NCI-H187 treated with DMSO at 0.1 percent for 48 hours (cell line): ENCODE results near the gene PTPRE.
"Not testable (repeated sequence)": the region's sequence is repeated elsewhere in the genome, so short reads cannot be mapped to it uniquely, and the experiment has no call there.

ENCODE experiments used
- DNase-seq: peaks from one replicate; lab custom pipeline; 2025; lab: John Stamatoyannopoulos, UW

PTPRE gene

DNA sequence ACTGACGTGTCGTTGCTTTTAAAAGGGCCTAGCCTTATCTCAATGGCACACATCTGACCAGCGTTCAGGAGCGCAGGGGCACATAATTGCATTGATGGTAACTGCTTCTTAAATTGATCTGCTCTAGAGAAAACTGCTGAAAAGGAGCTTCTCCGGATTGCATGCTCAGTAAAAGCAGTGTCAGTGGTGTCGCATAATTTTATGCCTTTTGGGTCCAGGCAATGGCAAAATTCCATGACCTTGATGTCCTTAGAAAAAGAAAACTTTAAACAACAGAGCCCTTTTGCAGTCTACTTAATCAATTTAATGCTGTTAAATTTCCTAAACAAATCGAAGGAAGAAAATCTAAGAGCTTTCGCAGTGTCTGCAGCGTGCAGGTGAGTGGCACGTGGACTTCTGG is 75.7 kb downstream of the PTPRE start:
- DNase-seq = no peak

- DNase-seq = no peak
These were observed 76.6 kb downstream of the PTPRE start for GRCh38 chr10:127983344-127984100.

DNA sequence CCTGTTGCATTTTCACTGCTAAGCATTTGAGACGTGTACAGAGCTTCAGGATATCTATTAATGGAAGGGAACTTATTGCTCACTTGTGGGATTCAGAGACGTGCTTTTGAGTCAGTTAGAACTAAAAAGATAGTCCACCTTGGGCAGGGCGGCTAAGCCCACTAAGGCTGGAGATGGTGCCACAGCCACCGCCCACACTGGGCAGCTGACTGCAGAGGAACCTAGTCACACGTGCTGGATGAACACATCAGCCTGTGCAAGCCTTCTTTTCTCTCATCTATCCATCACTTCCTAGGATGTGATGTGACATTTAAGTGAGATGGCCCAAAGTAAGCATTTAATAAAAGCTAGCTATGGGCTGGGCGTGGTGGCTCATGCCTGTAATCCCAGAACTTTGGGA is 78.0 kb downstream of the PTPRE start:
- DNase-seq = no peak

GRCh38 chr10:127986531-127987466 is 79.9 kb downstream of the PTPRE start:
- DNase-seq = no peak

- no peak for DNase-seq
These were observed 80.8 kb downstream of the PTPRE start for GRCh38 chr10:127987467-127988380.

DNA sequence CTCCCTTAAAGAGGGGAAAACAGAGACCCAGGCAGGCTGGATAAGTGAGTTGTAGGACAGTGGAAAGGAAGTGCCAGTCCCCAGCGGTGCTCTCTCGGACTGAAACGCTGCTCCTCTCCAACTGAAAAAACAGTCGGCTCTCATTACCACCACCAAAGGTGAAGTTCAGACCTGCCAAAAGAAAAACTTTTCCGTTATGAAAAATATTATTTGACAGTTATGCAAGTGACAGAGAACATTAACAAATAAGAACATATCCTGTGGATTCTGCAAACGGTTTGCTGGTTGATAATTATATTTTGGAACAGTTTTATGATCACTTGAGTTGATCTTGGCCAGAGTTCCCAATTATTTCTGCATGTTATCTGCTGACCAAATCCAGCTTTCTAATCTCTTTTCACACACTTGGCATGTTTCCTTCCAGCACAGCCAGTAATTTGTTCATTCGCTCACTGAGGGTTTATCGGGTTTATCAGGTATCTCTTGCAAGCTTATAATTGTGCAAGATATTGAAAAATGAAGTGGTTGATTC is 82.6 kb downstream of the PTPRE start:
- no peak for DNase-seq

GRCh38 chr10:127990132-127990788 is 83.4 kb downstream of the PTPRE start:
- DNase-seq = not testable (repeated sequence)

DNA sequence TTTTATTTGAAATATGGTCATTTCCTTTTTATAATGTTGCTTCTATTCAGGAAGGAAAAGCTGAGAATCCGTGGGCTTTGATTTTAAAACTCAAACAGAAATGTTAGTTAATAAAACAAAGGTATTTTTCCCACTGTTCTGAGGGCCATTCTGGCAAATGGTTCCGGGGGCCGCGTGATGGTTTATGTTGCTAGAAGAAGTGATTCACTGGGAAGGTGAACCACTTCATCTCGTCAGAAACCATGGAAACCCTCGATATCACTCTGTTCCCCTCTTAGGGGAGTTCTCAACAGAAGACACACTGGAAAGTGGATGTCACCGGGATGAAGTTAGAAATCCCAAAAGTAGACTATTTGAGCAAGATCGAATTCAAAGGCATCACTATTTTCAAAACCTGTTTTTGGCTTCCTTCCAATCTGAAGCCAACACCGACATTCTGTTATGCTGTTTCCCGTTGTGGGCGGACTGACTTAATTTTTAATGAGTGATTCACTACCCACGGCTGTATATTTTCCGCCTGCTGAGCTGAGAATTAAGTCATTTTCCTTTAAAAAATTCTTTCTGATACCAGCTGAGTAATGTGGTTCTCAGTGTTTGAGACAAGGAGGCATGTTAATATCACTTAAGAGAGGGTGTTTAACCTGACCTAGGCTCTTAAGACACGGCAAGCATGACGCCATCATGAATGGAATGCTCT is 84.1 kb downstream of the PTPRE start:
- DNase-seq = no peak

GRCh38 chr10:127991543-127992255 is 84.8 kb downstream of the PTPRE start:
- no peak for DNase-seq

GRCh38 chr10:127992376-127992775 is 85.5 kb downstream of the PTPRE start:
- no peak for DNase-seq

DNA sequence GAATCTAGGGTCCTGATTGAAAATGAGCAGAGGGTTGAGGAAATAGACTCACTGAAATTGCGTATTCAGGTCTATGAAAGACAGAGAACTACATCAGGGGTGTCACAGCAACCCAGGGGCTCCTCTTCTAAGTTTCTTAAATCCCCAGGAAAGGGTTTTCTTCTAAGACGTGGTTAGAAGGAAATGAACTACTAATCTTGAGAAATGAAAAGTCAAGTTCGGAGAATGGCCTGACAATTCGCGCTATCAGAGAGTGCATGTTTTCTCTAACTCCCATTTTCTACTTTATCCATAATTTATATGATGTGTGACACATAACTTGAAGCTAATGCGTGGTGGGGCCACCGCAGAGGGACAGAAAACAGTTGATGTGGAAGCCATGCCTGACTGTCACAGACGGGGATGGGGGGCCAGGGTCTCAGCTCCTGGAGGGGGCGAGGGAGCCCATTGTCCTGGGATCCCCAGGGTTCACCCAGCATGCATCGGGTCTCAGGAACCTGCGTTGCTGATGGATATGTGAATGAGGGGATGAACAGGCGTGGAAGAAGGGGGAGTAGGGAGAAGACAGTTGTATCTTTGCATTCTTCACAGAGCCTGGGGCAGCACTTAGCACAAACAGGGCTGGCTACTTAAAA is 86.3 kb downstream of the PTPRE start:
- no peak for DNase-seq

- DNase-seq = no peak
These were observed 89.0 kb downstream of the PTPRE start for GRCh38 chr10:127995939-127996338.

DNA sequence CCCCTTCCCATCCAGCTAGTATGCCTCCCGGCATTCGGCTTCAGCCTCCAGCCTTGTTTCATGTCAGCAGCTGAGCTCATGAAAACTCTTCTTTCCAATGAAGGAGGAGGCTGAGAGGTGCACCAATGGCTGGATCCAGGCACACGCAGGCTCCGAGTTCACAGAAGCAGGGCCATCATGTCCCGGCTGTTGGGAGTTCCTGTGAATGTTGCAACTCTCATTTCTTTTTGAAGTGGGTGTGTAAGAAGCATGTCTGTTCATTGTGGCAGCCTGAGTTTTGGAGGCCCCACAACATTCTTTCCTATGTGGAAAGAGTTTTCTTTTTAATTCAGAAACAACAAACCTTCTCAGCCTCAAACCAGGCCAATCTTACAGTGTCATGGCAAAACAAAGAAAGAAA is 89.7 kb downstream of the PTPRE start:
- no peak for DNase-seq

- DNase-seq = no peak
These were observed 90.4 kb downstream of the PTPRE start for GRCh38 chr10:127997271-127997670.

- no peak for DNase-seq
These were observed 91.0 kb downstream of the PTPRE start for GRCh38 chr10:127997937-127998336.

GRCh38 chr10:127998501-127999144 is 91.7 kb downstream of the PTPRE start:
- no peak for DNase-seq

GRCh38 chr10:127999297-128000129 is 92.6 kb downstream of the PTPRE start:
- DNase-seq = no peak
